GM19468 (cell line): ENCODE results near the gene KIF26B.
"Not testable (repeated sequence)": the region's sequence is repeated elsewhere in the genome, so short reads cannot be mapped to it uniquely, and the experiment has no call there.

Experiments used
- ATAC-seq: cut with Tn5 transposase; IDR thresholded peaks from one replicate; pipeline ENCODE4 v1.9.1; 2021; ENCODE audit warnings: mild to moderate bottlenecking, moderate library complexity, moderate number of reproducible peaks; ENCODE audit not compliant: unreplicated experiment; ENCODE audit errors: extremely low read depth

KIF26B gene

DNA sequence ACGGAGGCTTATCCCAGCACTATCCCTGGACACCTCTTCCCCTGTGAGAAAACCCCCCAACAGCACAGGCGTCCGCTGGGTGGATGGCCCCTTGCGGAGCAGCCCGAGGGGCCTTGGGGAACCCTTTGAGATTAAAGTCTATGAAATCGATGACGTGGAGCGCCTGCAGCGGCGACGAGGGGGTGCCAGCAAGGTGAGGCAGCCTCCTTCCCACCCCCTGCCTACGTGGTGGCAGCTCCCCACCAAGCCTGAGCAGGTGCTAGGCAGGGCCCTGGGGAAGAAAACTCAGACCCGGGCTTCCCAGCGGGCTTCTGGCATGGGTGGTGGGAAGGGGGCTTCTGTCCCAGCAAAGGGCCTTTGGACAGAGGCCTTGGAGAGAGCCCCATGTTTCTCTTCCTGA lies 543.3 kb downstream of the KIF26B start:
- no peak for ATAC-seq

DNA sequence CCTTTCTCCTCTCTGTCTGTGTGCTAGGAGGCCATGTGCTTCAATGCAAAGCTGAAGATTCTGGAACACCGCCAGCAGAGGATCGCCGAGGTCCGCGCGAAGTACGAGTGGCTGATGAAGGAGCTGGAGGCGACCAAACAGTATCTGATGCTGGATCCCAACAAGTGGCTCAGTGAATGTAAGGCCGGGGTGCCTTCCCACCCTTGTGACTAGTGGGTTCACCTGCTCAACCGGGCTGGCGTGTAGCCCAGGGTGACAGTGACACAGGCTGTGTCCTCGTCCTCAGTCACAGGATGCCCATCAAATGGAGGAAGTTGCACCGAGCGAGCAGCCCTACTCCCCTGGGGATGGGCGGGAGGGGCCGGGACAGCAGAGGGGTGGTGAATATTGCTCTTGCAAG lies 544.1 kb downstream of the KIF26B start:
- no peak for ATAC-seq

DNA sequence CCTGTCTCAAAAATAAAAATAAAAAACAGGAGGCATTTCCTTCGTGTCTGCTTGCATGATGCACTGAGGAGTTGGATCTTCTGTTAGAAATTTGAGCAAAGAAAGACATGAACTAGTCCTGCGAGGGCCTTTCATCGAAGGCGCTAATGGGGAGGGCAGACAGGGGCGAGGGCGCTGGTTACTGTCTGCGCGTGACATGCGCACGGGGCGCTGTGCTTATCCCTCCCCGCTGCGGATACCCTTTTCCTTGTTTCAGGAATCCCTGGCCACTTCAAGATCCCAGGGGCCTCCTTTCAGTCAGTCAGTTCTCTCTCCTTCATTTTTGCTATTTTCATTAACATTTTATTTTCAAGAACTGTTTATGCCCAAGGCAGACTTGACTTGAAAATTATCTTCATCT lies 545.8 kb downstream of the KIF26B start:
- no peak for ATAC-seq

DNA sequence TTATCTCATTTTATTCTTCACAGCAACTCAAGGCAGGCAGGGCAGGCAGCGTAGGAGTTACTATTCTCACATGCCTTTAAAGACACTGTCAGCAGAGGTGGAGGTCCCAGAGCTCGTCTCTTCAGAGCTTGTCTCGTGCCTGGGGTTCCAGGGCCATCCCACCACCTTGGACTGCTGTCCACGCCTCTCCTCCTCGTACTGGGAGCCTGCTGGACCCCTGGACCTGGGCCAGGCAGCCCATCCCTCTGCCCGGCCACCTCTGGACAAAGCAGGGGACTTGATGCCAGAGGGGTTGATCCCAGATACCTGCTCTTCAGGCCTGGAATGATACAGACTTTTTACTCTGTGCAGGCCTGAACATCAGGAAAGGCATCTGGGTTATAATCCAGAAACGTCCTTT lies 546.8 kb downstream of the KIF26B start:
- no peak for ATAC-seq

DNA sequence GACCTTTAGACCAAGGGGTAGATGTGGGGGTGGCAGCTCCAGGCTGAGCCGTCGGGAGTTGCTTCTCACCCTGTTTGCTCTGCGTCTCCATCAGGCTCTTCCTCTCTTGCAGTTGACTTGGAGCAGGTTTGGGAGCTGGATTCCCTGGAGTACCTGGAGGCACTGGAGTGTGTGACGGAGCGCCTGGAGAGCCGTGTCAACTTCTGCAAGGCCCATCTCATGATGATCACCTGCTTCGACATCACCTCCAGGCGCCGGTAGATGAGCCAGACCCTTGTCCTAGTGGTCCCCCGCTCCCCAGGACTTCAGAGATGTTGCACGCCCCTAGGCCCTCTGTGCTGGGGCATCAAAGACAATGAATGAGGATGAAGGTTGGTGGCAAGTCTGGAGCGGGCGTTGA lies 547.6 kb downstream of the KIF26B start:
- ATAC-seq, result no peak

DNA sequence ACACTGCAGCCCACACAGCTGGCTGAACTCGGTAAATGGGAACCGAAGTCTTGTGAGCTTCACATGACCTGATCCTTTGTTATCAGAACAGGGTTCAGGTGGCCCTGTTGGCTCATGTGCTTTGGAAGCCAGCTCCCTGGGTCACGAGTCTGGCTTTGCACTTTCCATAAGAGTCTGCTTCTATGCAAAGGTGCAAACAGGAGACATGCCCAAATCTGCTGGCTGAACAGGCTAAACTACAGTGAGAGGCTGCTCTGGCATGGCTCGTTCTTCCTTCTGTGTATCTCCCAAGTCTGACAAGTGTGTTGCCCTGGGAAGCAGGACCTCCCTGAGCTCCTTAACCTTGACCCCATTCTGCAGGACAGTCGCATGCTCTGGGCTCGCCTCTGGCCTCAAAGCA lies 549.6 kb downstream of the KIF26B start:
- no peak for ATAC-seq

DNA sequence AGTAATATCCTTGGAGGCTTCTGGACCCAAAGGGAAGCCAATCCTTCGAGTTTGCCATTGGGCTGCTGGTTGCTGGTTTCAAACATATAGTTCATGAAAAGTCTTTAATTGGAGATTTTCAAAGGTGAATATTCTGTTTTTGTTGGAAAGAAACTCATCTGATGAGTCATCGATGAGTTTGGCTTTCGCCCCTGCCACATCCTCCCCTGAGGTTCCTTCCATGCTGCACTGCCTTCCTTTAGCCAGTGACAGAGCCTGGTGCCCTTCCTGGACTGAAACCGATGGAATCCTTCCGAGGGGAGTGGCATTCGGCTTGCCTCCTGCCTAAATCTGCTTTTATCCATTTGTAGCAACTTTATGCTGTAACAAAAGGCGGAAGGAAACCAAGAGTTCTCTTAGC lies 550.0 kb downstream of the KIF26B start:
- no peak for ATAC-seq

DNA sequence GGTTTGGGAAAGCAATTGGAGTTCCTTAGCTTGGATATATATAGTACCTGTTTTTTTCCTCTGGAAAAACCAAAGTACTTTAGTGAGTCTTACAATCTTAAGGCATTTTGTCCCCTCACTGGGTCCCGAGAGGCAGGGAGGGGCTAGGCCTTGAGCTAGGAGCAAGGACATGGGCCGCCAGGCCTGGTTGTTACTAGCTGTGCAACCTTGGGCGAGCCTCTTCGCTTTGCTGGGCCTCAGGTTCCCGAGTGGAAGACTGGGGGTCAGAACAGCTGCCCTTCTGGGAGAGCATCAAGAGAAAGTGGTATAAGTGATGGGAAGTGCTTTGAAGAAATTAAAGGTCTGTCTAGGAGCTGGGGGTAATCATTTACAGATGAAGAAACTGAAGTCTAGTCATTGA lies 553.2 kb downstream of the KIF26B start:
- no peak for ATAC-seq

DNA sequence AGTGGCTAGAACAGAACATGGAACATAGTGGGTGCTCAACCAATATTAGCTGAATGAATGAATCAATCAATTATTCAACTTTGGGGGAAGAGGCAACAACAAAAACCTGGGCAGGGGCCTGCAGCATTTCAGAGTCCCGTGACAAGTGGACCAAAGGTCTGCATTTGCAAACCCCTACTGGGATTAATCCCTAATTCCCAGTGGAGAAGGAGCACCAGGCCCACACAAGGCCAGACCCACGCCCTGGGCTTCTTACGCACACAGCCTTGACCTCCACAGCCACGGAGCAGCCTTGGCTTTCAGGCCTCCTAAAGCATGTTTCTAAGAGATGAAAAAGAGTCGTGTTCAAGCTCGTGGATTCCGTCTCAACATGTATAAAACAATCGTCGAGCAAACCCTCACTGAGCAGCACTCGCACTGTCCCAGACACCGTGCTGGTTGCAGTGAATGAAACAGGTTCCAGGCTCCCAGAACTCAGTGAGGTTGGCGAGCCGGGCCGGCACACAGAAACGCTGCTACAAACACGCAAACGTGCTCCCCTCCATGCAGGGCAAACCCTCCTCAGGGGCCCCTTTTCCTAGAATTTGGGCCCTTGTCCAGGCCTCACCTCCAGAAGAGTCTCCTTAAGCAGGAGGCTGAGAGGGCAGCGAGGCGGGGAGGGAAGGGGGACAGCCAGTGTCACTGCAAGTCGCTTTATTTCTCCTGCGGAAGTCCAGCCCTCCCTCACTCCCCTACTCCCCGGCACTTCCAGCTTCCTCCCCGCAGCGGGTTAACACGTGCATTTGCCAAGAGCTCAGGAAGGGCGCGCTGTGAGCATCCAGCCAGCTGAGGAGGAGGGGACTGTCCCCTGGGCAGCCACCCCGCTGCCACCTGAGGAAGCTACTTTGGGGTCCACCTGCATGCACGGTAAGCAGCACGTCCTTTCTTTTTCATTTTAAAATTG lies 556.4 kb downstream of the KIF26B start:
- no peak for ATAC-seq

DNA sequence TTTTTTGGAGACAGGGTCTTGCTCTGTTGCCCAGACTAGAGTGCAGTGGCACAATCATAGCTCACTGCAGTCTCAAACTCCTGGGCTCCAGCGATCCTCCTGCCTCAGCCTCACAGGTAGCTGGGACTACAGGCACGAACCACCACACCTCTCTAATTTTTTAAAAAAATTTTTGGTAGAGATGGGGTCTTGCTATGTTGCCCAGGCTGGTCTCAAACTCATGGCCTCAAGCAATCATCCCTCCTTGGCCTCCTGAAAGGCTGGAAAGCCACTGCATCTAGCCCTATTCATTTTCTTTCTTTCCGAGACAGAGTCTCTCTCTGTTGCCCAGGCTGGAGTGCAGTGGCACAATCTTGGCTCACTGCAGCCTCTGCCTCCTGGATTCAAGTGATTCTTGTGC lies 559.2 kb downstream of the KIF26B start:
- ATAC-seq, result not testable (repeated sequence)

DNA sequence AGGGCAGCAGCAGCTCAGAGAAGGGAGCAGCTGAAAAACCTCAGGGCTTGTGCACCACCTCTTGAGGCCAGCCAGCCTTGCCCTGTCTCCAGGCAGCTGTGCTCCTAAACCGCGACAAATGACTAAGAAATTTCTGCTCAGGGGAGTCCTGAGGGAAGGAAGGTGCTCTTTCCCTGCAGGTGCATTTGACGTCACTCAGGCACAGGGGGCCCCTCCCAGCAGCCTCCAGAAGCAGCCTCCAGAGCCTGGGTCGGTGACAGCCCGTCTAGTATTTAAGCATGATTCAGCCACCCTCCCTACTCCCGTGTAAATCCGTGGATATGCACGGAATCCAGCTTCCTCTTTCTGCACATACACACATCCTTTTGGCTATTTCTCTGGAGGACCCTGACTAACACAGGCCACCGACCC lies 560.5 kb downstream of the KIF26B start:
- no peak for ATAC-seq

DNA sequence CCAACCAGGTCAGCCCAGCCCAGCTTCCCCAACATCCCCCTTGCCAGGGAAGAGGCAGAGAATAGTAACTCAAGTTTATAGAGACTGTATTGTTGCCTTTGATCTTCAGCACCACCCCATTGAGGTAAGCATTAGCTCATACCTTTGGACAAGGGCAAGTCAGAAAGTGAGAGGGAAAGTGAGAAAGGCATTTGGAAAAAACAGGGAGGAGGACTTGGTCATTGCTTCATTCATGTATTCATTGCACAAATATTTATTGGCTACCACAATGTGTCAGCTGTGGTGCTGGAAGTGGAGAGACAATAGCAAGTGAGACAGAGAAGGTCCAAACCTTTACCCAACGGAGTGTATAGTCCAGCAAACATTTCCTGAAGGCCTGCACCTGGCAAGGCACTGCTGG lies 561.2 kb downstream of the KIF26B start:
- no peak for ATAC-seq

DNA sequence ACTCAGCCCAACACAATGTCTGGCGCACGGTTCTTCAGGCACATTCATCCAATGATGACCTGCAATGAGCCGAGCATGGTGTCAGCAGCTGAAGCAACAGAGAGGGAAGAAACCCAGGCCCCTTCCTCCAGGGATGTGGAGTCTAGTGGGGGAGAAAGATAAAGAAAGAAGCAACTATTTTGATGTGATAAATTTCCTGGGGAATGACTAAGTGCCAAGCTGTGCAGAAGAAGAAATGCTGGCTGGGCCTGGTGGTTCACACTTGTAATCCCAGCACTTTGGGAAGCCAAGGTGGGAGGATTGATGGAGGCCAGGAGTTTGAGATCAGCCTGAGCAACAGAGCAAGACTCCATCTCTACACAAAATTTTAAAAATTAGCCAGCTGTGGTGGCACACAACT lies 561.8 kb downstream of the KIF26B start:
- no peak for ATAC-seq

DNA sequence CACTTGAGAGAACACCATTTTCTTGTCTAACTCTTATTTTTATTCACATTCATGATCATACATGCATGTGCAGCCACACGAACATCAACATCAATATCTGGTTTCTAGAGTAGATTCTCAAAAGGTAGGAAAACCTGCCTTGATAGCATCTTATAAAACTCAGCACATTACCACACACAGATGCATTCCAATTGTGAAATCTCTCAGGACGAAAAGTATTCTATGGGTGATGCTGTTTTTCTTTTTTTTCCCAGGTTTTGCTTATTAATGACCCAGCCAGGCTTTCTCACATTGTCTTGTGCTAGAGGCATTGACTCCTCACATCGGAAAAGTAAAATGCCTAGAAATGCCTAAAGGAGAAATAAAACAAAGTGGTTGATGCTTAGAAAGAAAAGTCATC lies 562.8 kb downstream of the KIF26B start:
- no peak for ATAC-seq

DNA sequence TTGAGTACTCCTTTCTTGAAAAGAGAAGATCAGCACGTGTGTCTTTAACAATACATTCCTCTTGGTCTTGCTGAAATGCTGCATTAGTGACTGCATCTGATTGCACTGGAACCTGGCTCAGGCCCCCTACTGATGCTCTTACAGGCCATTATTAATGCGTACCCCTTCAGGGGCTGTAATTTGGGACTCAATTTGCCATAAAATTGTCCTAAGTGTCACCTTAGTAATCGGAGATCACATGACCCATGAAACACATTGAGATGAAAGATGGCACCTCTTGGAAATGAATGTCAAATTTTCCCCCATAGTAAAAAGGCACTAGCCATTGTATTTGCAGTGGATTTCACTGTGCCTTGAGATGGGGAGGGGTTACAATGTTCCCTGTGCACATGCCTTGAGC lies 563.3 kb downstream of the KIF26B start:
- ATAC-seq, result no peak

DNA sequence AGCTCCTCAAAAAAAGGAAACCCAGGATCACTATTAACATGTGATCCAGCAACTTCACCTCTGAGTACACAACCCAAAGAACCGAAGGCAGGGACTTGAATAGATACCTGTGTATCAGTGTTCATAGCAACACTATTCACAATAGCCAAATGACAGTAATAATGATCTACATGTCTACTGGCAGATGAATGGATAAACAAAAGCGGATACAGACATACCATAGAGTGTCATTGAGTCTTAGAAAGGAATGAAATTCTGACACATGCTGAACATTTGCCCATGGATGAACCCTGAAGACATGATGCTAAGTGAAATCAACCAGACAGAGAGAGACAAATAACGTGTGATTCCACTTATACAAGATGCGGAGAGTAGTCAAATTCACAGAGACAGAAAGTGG lies 564.2 kb downstream of the KIF26B start:
- no peak for ATAC-seq

DNA sequence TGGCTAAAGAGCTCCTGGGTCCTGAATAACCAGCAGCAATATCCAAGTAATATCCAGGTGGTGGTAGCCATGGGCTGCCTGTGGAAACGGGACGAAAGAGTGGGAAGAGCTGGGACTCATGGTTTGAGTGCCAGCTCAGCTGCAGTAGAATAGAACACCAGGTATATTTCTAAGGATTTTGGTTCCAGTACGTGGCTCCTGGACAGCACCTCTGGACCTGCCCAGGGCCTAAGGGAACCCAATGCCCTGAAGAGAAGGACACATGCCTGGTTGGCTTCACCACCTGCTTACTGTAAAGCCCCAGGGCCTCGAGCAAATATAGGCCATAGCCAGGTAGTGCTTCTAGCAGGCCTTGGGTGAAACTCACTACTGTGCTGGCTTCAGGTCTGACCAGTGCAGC lies 566.7 kb downstream of the KIF26B start:
- ATAC-seq, result no peak

DNA sequence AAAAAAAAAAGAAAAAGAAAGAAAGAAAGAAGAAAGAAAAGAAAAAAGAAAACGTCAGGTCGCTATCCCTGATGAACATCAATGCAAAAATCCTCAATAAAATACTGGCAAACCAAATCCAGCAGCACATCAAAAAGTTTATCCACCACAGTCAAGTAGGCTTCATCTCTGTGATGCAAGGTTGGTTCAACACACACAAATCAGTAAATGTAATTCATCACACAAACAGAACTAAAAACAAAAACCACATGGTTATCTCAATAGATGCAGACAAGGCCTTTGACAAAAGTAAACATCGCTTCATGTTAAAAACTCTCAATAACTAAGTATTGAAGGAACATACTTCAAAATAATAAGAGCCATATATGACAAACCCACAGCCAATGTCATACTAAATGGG lies 573.2 kb downstream of the KIF26B start:
- ATAC-seq, result not testable (repeated sequence)

DNA sequence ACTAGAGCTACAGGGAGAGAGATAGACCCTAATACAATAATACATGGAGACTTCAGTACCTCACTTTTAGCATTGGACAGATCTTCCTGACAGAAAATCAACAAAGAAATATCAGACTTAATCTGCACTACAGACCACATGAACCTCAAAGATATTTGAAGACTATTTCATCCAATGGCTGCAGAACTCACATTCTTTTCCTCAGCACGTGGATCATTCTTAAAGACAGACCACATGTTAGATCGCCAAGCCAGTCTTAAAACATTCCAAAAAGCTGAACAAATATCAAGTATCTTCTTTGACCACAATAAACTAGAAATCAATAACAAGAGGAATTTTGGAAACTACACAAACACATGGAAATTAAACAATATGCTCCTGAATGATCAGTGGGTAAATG lies 576.0 kb downstream of the KIF26B start:
- ATAC-seq, result no peak

DNA sequence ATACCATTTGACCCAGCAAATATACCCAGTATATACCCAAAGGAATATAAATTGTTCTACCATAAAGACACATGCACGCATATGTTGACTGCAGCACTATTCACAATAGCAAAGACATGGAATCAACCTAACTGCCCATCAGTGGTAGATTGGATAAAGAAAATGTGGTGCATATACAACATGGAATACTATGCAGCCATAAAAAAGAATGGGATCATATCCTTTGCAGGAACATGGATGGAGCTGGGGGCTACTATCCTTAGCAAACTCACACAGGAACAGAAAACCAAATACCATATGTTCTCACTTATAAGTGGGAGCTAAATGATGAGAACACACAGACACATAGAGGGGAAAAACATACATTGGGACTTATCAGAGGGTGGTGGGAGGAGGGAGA lies 585.6 kb downstream of the KIF26B start:
- ATAC-seq, result not testable (repeated sequence)

DNA sequence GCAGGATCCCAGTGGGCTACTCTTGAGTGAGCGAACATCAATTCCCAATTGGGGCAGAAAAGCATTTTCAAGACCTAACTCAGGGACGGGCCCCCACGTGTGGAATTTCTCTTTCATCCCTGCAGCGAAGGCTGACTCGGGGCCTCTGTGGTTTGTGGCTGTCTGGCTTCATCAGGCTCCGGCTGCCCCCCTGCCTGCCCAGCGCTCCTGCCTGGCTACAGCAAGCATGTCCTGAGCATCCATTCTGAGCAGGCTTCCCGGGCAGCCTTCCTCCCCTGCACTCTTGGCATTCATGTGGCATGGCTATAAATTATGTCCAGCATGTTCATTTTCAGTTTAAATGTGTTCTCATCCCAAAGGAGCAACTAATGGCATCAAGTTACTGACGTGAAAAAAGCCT lies 588.1 kb downstream of the KIF26B start:
- no peak for ATAC-seq

DNA sequence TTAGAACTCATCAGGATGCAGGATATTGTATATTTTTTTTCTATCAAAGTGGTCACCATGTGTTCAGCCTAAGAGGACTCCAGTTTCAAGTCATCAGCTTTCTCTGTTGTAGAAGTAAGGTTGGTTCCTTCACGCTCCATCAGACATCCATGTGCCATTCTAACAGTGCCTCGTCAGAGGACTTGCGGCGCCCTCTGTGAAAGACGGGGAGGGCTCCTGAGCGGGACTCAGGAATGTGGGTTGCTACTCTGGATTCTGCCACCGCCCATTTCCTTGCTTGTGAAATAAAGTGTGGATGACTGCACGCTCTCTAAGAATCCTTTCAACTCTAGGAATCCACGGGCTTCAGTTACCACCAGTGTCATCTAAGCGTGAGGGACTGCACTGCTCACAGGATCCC lies 593.5 kb downstream of the KIF26B start:
- ATAC-seq, result no peak
